ENCODE data around the gene LTB4R2. TPM values are rescaled to one million over a fixed set of nuclear protein-coding genes. Genes with fewer than 3 reads are reported as not detected.

The LTB4R2 gene
- total and polyA plus RNA-seq, 2 donors (not counting 3 experiments of a cell fraction or from before 2014, with no cell fraction given): 5.5 to 13.1 TPM

GRCh38 chr14:24291446-24292117 lies 18.4 kb upstream of the LTB4R2 start:
- TF ChIP-seq EZH2 (IDR thresholded peaks at IDR 0.05; ENCODE audit: borderline replicate concordance, low read depth, low read length, severe bottlenecking) (no peak), POLR2A (IDR thresholded peaks at IDR 0.05; ENCODE audit: low read depth, low read length) (no peak), POLR2AphosphoS5 (IDR thresholded peaks at IDR 0.05; ENCODE audit: insufficient read depth, low read depth, low read length) (no peak), MYC (IDR thresholded peaks at IDR 0.05; ENCODE audit: low read depth, low read length) (no peak), MAX (IDR thresholded peaks at IDR 0.05; ENCODE audit: insufficient read depth, insufficient read length) (no peak), GATA2 (IDR thresholded peaks at IDR 0.05; ENCODE audit: insufficient read depth, insufficient read length, low read depth, low read length) (no peak), JUN (IDR thresholded peaks at IDR 0.05; ENCODE audit: borderline replicate concordance, insufficient read depth, insufficient read length, low read depth) (no peak), FOS (IDR thresholded peaks at IDR 0.05; ENCODE audit: borderline replicate concordance, insufficient read depth, low read length) (no peak), CTCF (IDR thresholded peaks at IDR 0.05; ENCODE audit: extremely low read depth in 1 of 2, insufficient read depth in 1 of 2, low read depth in 1 of 2, low read length in 2 of 2) (no peak)
- POLR2A ChIA-PET: no interaction called here
- Histone ChIP-seq H4K20me1 (replicated peaks; ENCODE audit: control insufficient read depth, extremely low read depth, insufficient read depth, low read length) (no peaks in the 10 kb centered on the region), H2AFZ (ENCODE audit: low read depth, low read length) (no peak overlapping the region), H3K79me2 (ENCODE audit: control insufficient read depth, insufficient read depth, low read length) (no peaks in the 10 kb centered on the region), H3K9me1 (replicated peaks; ENCODE audit: control insufficient read depth, extremely low read depth, insufficient read depth, low read length) (no peaks in the 10 kb centered on the region), H3K27ac (ENCODE audit: insufficient read depth, low read depth, low read length) (no peak overlapping the region), H3K9me3 (replicated peaks; ENCODE audit: control insufficient read depth, insufficient read depth, low read length) (no peaks in the 10 kb centered on the region), H3K36me3 (ENCODE audit: control insufficient read depth in 2 of 2, extremely low read depth in 1 of 2, insufficient read depth in 2 of 2, low read length in 2 of 2) (peaks cover 5 to 19% of the 10 kb centered on the region in 2 experiments), H3K4me3 (replicated peaks in 1 of 3; ENCODE audit: insufficient read depth in 1 of 3, low read depth in 1 of 3, low read length in 3 of 3) (no peak overlapping the region), H3K4me1 (ENCODE audit: control insufficient read depth, extremely low read depth, insufficient read depth, low read length) (peaks cover 4% of the 10 kb centered on the region), H3K4me2 (ENCODE audit: insufficient read depth, low read length) (no peak overlapping the region), H3K9ac (replicated peaks; ENCODE audit: extremely low read depth, insufficient read depth, low read length) (no peak overlapping the region), H3K27me3 (ENCODE audit: control insufficient read depth in 2 of 2, insufficient read depth in 2 of 2, low read length in 2 of 2) (no peaks in the 10 kb centered on the region)
- CTCF ChIA-PET: interaction anchor here (1.0 to 3.5 kb wide), 4 partner anchors 16 to 119 kb away, joined by 3 to 16 read pairs (median 10); partner anchors contain the start of genes CIDEB, MDP1 and TINF2
- intact Hi-C loops (cut with micrococcal nuclease) (no loop called here), dilution Hi-C loops (cut with MboI; ENCODE audit: extremely low pct_ligation_motif_present, low sequenced_read_pairs) (no loop called here)
- DNase-seq (ENCODE audit: low read depth, low spot score) (no peak), FAIRE-seq (no peak)
- no TSS peak for BruUV-seq (replicated peaks)

Data from endothelial cell of umbilical vein (primary cell).